HepG2 (cell line): ENCODE results near the gene DCTN4. TPM values are rescaled to one million over a fixed set of nuclear protein-coding genes. Genes with fewer than 3 reads are reported as not detected.
"Not testable (repeated sequence)": the region's sequence is repeated elsewhere in the genome, so short reads cannot be mapped to it uniquely, and the experiment has no call there.

Experiments
- ATAC-seq: fragments of 200-7000 bp; cut with Tn5 transposase; 3 replicates; pipeline ENCODE4 v1.9.1; 2020; ENCODE audit warnings: mild to moderate bottlenecking, moderate library complexity
- BruUV-seq: library from RNA; stranded (reverse); fragments of 400-500 nt; replicated peaks from 2 replicates; lab custom pipeline; 2021; lab: Mats Ljungman, UMichigan
- CTCF ChIA-PET: fragments of 300-600 bp; formaldehyde crosslinking; extraction: SDS; loops from one replicate; lab custom pipeline; 2021; ENCODE audit warnings: low total read pairs, inconsistent platforms, low intra/inter-chr PET ratio; lab: Yijun Ruan, JAX
- POLR2A ChIA-PET: fragments of 350-600 bp; sonication (Branson Sonifier 250); formaldehyde crosslinking; loops from one replicate; lab custom pipeline; 2020; ENCODE audit warnings: antibody characterized with exemption, inconsistent platforms; lab: Yijun Ruan, JAX
- DNase-seq: peaks from one replicate; pipeline ENCODE4 v3.0.0-alpha.2; 2015; ENCODE audit warnings: low spot score
- FAIRE-seq: peaks from 3 replicates; lab custom pipeline; 2011; peaks lifted over from hg19 to GRCh38; lab: Jason Lieb, UNC
- H2AFZ ChIP-seq: one replicate; pipeline ENCODE4 v1.6.1; 2011; ENCODE audit warnings: low read length, inconsistent platforms
- H3K27ac ChIP-seq: fragments of 300-600 bp; 3 replicates; pipeline ENCODE4 v1.8.0; 2011; ENCODE audit warnings: mixed run types, mild to moderate bottlenecking, mixed read lengths, low read length, inconsistent platforms; ENCODE audit not compliant: insufficient read depth; ENCODE audit errors: extremely low read length
- H3K27me3 ChIP-seq, 2 experiments: fragments of 200-600 bp in 1 of 2; 2 replicates in 1 of 2; 3 replicates in 1 of 2; pipeline versions ENCODE4 v1.6.0 to v1.8.0; 2011; ENCODE audit warnings: low read length in 2 of 2, mild to moderate bottlenecking in 2 of 2, moderate library complexity in 2 of 2, inconsistent platforms in 1 of 2; ENCODE audit not compliant: insufficient read depth in 2 of 2, control insufficient read depth in 1 of 2
- H3K36me3 ChIP-seq, 2 experiments: fragments of 200-600 bp in 1 of 2; replicated peaks in 1 of 2; 2 replicates in 1 of 2; 3 replicates in 1 of 2; pipeline versions ENCODE4 v1.5.1 to v1.8.0; 2011; ENCODE audit warnings: low read length in 2 of 2, inconsistent platforms in 1 of 2; ENCODE audit not compliant: insufficient read depth in 2 of 2, control insufficient read depth in 1 of 2
- H3K4me1 ChIP-seq: 2 replicates; pipeline ENCODE4 v1.5.1; 2012; ENCODE audit warnings: low read length, inconsistent platforms; ENCODE audit not compliant: insufficient read depth
- H3K4me2 ChIP-seq: 2 replicates; pipeline ENCODE4 v1.6.0; 2011; ENCODE audit warnings: low read depth, low read length, inconsistent platforms
- H3K4me3 ChIP-seq, 3 experiments: fragments of 200-600 bp in 1 of 3; sonication (generic), shearing (Covaris generic) in 1 of 3; replicated peaks in 1 of 3; 2 replicates each; pipeline ENCODE4 v1.5.1; 2011 to 2016; ENCODE audit warnings: low read length in 3 of 3, inconsistent platforms in 2 of 3, low read depth in 2 of 3, mild to moderate bottlenecking in 2 of 3, control low read depth in 1 of 3, mixed read lengths in 1 of 3; ENCODE audit not compliant: insufficient read depth in 1 of 3
- H3K79me2 ChIP-seq: one replicate; pipeline ENCODE4 v1.6.1; 2011; ENCODE audit warnings: low read length, inconsistent platforms; ENCODE audit not compliant: insufficient read depth
- H3K9ac ChIP-seq: 2 replicates; pipeline ENCODE4 v1.6.0; 2011; ENCODE audit warnings: mild to moderate bottlenecking, low read depth, low read length, inconsistent platforms; ENCODE audit not compliant: insufficient read depth
- H3K9me3 ChIP-seq: 2 replicates; pipeline ENCODE4 v1.5.1; 2012; ENCODE audit warnings: mild to moderate bottlenecking, low read length
- H4K20me1 ChIP-seq: 2 replicates; pipeline ENCODE4 v1.6.0; 2011; ENCODE audit warnings: inconsistent platforms, mild to moderate bottlenecking, low read length, moderate library complexity; ENCODE audit not compliant: insufficient read depth
- ZNF12 ChIP-seq: sonication (generic); formaldehyde crosslinking; IDR thresholded peaks from 2 replicates; pipeline ENCODE4 v1.5.0; 2020; ENCODE audit warnings: missing genetic modification reagents
- ZNF629 ChIP-seq: sonication (generic); formaldehyde crosslinking; conservative IDR thresholded peaks from 2 replicates; pipeline ENCODE4 v1.5.0; 2020; ENCODE audit warnings: missing genetic modification reagents
- WGBS: methylation state at CpG from one replicate; pipeline ENCODE4 v1.1.6; 2017; ENCODE audit warnings: low lambda C conversion rate; 5-methylcytosine and 5-hydroxymethylcytosine counted together
- in situ Hi-C: cut with HindIII; loops from 2 replicates; pipeline ENCODE4 v1.10.0; 2017; ENCODE audit warnings: low pct_unique_long_range_greater_than_20kb; ENCODE audit not compliant: extremely low pct_ligation_motif_present
- intact Hi-C: fragments of 100-400 bp; cut with micrococcal nuclease; formaldehyde crosslinking; loops from one replicate; pipeline ENCODE4 v1.10.0; 2022; ENCODE audit not compliant: unreplicated experiment
- polyA plus RNA-seq, 8 experiments: library from polyadenylated mRNA; depleted of rRNA in 3 of 8; stranded (reverse) in 7 of 8; unstranded in 1 of 8; fragments of >200 nt; fragmentation: Illumina TruSeq in 4 of 8; extraction: Trizol in 4 of 8; gene quantifications; 2 replicates each; pipeline versions ENCODE4 v1.2.1 to v1.2.3, GENCODE V29; 2011 to 2016; ENCODE audit warnings: low read depth in 4 of 8, missing spikeins in 1 of 8, mixed read lengths in 1 of 8; ENCODE audit not compliant: insufficient read depth in 1 of 8
- total RNA-seq, 5 experiments: library from RNA; depleted of rRNA; stranded (reverse); fragments of >200 nt; fragmentation: Illumina TruSeq; extraction: Trizol; gene quantifications; 2 replicates each; pipeline ENCODE4 v1.2.3, GENCODE V29; 2016; ENCODE audit warnings: low read depth in 1 of 5
- TF ChIP-seq, protein P1 (sequence below): sonication (generic); formaldehyde crosslinking; IDR thresholded peaks from 2 replicates; pipeline ENCODE4 v1.4.0; 2020; ENCODE audit warnings: mild to moderate bottlenecking, missing genetic modification reagents

Gene DCTN4
- total and polyA plus RNA-seq, 2 of the 13 experiments (the other 11 are each of a cell fraction or from before 2014, with no cell fraction given), result 24.1 to 26.9 TPM

GRCh38 chr5:150797384-150797783 is 38.6 kb upstream of the DCTN4 start:
- no TSS peak for BruUV-seq
- no peak for ATAC-seq
- 95% methylated on average over 2 of the region's 2 CpGs for WGBS

DNA sequence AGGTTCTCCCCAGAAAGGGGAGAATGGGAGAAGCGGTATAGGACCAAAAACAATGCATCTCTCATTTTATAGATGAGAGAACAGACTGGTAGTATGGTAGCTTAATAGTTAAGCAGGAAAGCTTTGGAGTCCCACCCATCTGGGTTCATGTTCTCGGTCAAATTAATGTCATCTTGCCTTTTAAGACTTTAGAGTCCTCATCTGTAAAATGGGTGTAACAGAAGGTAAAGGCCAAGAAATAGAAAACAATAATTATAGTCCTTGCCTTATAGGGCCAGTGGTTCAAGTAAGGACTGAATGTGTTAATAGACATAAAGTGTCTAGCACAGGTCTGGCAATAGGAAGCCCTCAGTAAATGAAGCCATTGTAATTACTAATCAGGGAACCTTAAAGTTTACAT is 36.1 kb upstream of the DCTN4 start:
- FAIRE-seq (no peak), ATAC-seq (no peak), DNase-seq (no peak)
- Histone ChIP-seq H3K36me3 (peaks cover 8 to 27% of the 10 kb centered on the region in 2 experiments; a peak in 4 of 5 replicates), H3K27ac (no peak overlapping the region), H3K27me3 (no peaks in the 10 kb centered on the region), H3K9ac (no peak overlapping the region), H3K9me3 (no peaks in the 10 kb centered on the region), H4K20me1 (peaks cover 5% of the 10 kb centered on the region), H3K4me1 (peaks cover 14% of the 10 kb centered on the region), H2AFZ (no peak overlapping the region), H3K4me3 (no peak overlapping the region), H3K4me2 (no peak overlapping the region), H3K79me2 (peaks cover 26% of the 10 kb centered on the region)
- intact Hi-C loops (no loop called here), in situ Hi-C loops (no loop called here)
- ChIA-PET POLR2A (no interaction called here), CTCF (no interaction called here)
- no TSS peak for BruUV-seq
- TF ChIP-seq, protein P1, sequence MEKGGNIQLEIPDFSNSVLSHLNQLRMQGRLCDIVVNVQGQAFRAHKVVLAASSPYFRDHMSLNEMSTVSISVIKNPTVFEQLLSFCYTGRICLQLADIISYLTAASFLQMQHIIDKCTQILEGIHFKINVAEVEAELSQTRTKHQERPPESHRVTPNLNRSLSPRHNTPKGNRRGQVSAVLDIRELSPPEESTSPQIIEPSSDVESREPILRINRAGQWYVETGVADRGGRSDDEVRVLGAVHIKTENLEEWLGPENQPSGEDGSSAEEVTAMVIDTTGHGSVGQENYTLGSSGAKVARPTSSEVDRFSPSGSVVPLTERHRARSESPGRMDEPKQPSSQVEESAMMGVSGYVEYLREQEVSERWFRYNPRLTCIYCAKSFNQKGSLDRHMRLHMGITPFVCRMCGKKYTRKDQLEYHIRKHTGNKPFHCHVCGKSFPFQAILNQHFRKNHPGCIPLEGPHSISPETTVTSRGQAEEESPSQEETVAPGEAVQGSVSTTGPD, result no peak
- TF ChIP-seq ZNF629 (CRISPR knock-in tag), result peak; percentile 70
- 95% methylated on average over 2 of the region's 2 CpGs for WGBS

More at GRCh38 chr5:150797384-150797783, 38.6 kb upstream of the DCTN4 start:
- ChIA-PET POLR2A (no interaction called here), CTCF (no interaction called here)
- no peak for TF ChIP-seq ZNF12
- H3K4me3 ChIP-seq, result no peak overlapping the region
- H2AFZ ChIP-seq, result no peak overlapping the region
- H3K9me3 ChIP-seq, result no peaks in the 10 kb centered on the region
- H3K9ac ChIP-seq, result no peak overlapping the region
- intact Hi-C loops, result no loop called here
- in situ Hi-C loops, result no loop called here
- DNase-seq, result no peak
- H3K4me1 ChIP-seq, result peaks cover 24% of the 10 kb centered on the region
- H3K27ac ChIP-seq, result no peak overlapping the region
- peaks cover 4% of the 10 kb centered on the region for H3K79me2 ChIP-seq
- FAIRE-seq, result no peak
- no peaks in the 10 kb centered on the region; a peak in 1 of 5 replicates for H3K27me3 ChIP-seq
- no peak overlapping the region for H3K4me2 ChIP-seq
- H4K20me1 ChIP-seq, result no peaks in the 10 kb centered on the region
- peaks cover 6 to 27% of the 10 kb centered on the region in 2 experiments; a peak in 4 of 5 replicates for H3K36me3 ChIP-seq

DNA sequence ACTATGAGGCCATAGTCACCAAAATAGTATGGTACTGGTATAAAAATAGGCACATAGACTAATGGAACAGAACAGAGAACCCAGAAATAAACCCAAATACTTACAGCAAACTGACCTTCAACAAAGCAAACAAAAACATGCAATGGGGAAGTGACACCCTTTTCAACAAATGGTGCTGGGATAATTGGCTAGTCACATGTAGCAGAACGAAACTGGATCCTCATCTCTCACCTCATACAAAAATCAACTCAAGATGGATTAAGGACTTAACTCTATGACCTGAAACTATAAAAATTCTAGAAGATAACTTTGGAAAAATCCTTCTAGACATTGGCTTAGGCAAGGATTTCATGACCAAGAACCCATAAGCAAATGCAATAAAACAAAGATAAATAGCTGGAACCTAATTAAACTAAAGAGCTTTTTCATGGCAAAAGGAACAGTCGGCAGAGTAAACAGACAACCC is 34.6 kb upstream of the DCTN4 start:
- CTCF ChIA-PET, intact Hi-C loops: not testable (repeated sequence)

More for the DNA sequence above, 34.6 kb upstream of the DCTN4 start:
- H3K27me3 ChIP-seq, ATAC-seq, BruUV-seq, H3K4me3 ChIP-seq, DNase-seq, POLR2A ChIA-PET, H2AFZ ChIP-seq, H3K9ac ChIP-seq, H3K27ac ChIP-seq, H3K9me3 ChIP-seq, H3K4me2 ChIP-seq, FAIRE-seq, in situ Hi-C loops: not testable (repeated sequence)
- Histone ChIP-seq H4K20me1 (peaks cover 13% of the 10 kb centered on the region), H3K79me2 (peaks cover 41% of the 10 kb centered on the region), H3K36me3 (peaks cover 8 to 30% of the 10 kb centered on the region in 2 experiments), H3K4me1 (peaks cover 29% of the 10 kb centered on the region)
- WGBS, result 93% methylated on average over 2 of the region's 2 CpGs
